Activated CD8-positive, alpha-beta memory T cell treated with anti-CD3 and anti-CD28 coated beads for 24 hours (primary cell): ENCODE measurements around the gene DISP2.

Source experiments
- DNase-seq: peaks from one replicate; pipeline ENCODE4 v3.0.0-alpha.2; 2020

DISP2 gene

GRCh38 chr15:40343512-40343911 lies 14.5 kb upstream of the DISP2 start:
- no peak for DNase-seq

GRCh38 chr15:40344217-40344616 lies 13.8 kb upstream of the DISP2 start:
- DNase-seq, result no peak

GRCh38 chr15:40344631-40345120 lies 13.3 kb upstream of the DISP2 start:
- DNase-seq, result peak; percentile 87

- no peak for DNase-seq
These were observed 12.7 kb upstream of the DISP2 start for GRCh38 chr15:40345225-40345866.

- DNase-seq, result no peak
These were observed 12.0 kb upstream of the DISP2 start for GRCh38 chr15:40345867-40346578.

GRCh38 chr15:40346579-40347558 lies 11.2 kb upstream of the DISP2 start:
- DNase-seq, result no peak

GRCh38 chr15:40347559-40348473 lies 10.2 kb upstream of the DISP2 start:
- no peak for DNase-seq

- no peak for DNase-seq
These were observed 9.5 kb upstream of the DISP2 start for GRCh38 chr15:40348474-40348870.

- DNase-seq, result no peak
These were observed 8.9 kb upstream of the DISP2 start for GRCh38 chr15:40349163-40349562.

- no peak for DNase-seq
These were observed 5.6 kb upstream of the DISP2 start for GRCh38 chr15:40352281-40352901.

- DNase-seq, result no peak
These were observed 4.3 kb upstream of the DISP2 start for GRCh38 chr15:40353697-40354096.

GRCh38 chr15:40354408-40355171 lies 3.4 kb upstream of the DISP2 start:
- no peak for DNase-seq

GRCh38 chr15:40355976-40356585 lies 1.9 kb upstream of the DISP2 start:
- DNase-seq, result no peak

- peak; percentile 55 for DNase-seq
These were observed 773 bp upstream of the DISP2 start for GRCh38 chr15:40357246-40357645.

- DNase-seq, result no peak
These were observed 693 bp downstream of the DISP2 start for GRCh38 chr15:40358471-40359353.

- no peak for DNase-seq
These were observed 2.0 kb downstream of the DISP2 start for GRCh38 chr15:40360015-40360414.

GRCh38 chr15:40361640-40362039 lies 3.6 kb downstream of the DISP2 start:
- no peak for DNase-seq

- no peak for DNase-seq
These were observed 5.6 kb downstream of the DISP2 start for GRCh38 chr15:40363611-40364010.

GRCh38 chr15:40364251-40364650 lies 6.2 kb downstream of the DISP2 start:
- no peak for DNase-seq
